Stimulated activated CD8-positive, alpha-beta memory T cell treated with anti-CD3 and anti-CD28 coated beads, Interleukin-4, amount 100 ng/mL, for 1 hour (primary cell): Measurements from ENCODE around the gene MUC16.
"Not testable (repeated sequence)": the region's sequence is repeated elsewhere in the genome, so short reads cannot be mapped to it uniquely, and the experiment has no call there.

Experiments
- DNase-seq, 2 donors: peaks; one replicate each; pipeline ENCODE4 v3.0.0-alpha.2; 2020; ENCODE audit warnings: low read depth in 2 of 2, low spot score in 1 of 2

Gene MUC16

GRCh38 chr19:9009935-9010651, at the start of gene MUC16:
Gene MUC16, minus strand, starts transcription at chr19:9010409.
- DNase-seq, result no peak

DNA sequence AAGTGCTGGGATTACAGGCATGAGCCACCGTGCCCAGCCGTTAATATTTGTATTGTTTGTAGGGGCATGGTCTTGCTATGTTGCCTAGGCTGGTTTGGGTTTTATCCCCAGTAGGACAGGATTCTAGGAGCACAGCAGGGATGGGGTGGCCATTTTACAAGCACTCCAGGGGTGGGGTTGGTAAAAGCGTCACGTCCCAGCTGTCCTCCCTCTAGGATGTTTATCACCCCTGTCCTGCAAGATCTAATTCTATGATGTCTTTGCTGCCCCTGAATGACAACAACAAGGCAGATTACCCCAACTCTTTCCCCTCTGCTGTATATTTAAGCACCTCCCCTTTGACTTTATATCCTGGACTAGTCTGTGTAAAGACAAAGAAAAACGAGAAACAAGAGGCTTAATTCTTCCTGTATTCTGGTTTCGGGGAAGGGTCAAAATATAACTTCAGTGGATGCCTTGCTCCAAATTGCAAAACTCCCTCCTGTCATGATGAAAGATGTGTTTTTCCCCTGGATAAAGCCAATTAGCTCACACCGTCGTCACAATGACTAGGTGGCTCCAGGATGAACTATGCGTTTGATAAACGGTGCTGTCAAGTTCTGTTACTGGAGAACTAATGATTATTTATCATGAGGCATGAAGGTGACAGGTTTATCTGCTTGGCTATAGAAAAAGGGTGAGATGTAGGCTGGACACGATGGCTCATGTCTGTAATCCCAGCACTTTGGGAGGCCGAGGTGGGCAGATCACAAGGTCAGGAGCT, 48.9 kb upstream of the MUC16 start:
- no peak for DNase-seq

- DNase-seq, result no peak
Observed at GRCh38 chr19:9057505-9058258, 47.5 kb upstream of the MUC16 start.

DNA sequence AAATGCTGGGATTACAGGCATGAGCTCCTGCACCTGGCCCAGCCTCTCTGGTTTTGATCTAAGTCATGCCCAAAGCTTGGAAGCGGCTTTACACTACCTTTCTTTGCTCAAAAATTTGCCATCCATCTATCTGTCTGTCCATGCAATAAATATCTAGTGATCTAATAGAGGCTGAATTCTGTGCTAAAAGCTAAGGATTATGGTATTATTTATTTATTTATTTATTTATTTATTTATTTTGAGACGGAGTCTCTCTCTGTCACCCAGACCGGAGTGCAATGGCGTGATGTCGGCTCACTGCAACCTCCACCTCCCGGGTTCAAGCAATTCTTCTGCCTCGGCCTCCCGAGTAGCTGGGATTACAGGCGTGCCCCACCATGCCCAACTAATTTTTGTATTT, 45.9 kb upstream of the MUC16 start:
- DNase-seq, result not testable (repeated sequence)

DNA sequence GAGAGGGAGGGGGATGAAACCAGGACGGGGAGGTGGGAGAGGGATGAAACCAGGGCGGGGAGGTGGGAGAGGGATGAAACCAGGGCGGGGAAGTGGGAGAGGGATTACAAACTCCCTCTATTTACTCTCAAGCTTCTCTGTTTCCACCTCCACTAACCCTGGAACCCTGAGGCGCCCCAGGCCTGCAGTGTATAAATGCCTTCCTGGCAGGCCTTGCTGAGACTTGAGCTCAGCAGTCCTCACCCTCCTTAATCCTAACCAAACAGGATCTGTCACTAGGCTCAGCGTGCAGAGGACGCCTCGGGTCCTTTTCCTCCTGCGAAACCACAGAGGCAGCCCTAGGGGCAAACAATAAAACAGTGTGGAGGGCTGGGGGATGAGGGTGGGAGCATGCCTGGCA, 44.6 kb upstream of the MUC16 start:
- no peak for DNase-seq

DNA sequence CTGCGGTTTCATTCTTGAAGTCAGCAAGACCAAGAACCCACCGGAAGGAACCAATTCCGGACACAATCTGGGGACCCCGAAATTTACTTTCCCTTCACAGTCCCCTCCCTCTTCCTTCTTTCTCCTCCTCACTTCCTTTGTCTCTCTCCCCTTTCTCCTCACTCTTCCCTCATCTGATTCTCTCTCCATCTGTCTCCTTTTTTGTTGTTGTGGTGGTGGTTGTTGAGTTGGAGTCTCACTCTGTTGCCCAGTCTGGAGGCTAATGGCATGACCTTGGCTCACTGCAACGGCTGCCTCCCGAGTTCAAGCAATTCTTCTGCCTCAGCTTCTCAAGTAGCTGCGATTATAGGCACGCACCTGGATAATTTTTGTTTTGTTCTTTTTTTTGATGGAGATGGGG, 44.0 kb upstream of the MUC16 start:
- no peak for DNase-seq

DNA sequence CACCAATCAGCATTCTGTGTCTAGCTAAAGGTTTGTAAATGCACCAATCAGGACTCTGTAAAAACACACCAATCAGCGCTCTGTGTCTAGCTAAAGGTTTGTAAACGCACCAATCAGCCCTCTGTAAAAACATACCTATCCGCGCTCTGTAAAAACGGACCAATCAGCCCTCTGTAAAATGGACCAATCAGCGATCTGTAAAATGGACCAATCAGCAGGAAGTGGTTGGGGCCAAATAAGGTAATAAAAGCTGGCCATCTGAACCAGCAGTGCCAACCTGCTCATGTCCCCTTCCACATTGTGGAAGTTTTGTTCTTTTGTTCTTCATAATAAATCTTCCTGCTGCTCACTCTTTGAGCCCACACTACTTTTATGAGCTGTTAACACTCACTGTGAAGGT, 43.5 kb upstream of the MUC16 start:
- not testable (repeated sequence) for DNase-seq

DNA sequence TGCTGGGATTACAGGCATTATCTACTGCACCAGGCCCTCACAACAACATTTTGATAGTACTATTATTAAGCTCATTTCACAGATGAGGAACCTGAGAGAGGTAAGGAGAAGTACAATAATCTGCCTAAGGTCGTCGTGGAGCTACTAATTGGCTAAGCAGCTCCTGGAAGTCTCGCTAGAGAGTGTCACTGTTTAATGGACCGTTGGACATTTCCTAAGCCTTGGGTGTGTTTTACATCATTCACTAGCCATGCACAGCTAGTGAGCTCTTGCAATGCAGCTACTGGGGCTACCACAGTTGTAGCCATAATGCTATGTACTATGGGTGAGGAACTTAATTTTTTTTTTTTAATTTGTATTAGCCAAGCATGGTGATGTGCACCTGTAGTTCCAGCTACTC, 42.7 kb upstream of the MUC16 start:
- no peak for DNase-seq

DNA sequence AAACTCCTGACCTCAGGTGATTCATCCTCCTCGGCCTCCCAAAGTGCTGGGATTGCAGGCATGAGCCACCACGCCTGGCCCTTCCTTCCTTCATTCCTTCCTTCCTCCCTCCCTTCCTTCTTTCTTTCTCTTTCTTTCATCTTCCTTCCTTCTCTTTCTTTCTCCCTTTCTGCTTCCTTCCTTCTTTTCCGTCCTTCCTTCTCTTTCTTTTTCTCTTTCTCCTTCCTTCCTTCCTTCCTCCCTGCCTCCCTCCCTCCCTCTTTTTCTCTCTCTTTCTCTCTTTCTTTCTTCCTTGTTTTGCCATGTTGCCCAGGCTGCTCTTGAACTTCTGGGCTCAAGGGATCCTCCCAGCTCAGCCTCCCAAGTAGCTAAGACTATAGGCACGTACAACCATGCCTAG, 36.5 kb upstream of the MUC16 start:
- DNase-seq, result no peak

DNA sequence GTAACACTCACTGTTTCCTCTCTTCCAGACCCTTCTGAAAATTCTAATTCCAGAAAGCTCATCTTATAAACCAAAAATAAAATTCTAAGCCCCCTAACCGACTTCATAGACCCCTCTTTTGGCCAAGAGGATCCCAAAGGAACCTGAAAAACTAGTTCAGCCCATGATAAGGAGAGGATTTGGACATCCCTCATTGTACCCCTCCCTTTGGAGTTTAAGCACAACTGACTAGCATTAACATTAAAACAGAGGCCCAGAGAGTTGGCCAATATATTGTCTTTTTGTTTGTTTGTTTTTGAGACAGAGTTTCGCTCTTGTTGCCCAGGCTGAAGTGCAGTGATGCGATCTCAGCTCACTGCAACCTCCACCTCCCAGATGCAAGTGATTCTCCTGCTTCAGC, 34.2 kb upstream of the MUC16 start:
- DNase-seq, result no peak

- no peak for DNase-seq
Observed at GRCh38 chr19:9043524-9043923, 33.3 kb upstream of the MUC16 start.

DNA sequence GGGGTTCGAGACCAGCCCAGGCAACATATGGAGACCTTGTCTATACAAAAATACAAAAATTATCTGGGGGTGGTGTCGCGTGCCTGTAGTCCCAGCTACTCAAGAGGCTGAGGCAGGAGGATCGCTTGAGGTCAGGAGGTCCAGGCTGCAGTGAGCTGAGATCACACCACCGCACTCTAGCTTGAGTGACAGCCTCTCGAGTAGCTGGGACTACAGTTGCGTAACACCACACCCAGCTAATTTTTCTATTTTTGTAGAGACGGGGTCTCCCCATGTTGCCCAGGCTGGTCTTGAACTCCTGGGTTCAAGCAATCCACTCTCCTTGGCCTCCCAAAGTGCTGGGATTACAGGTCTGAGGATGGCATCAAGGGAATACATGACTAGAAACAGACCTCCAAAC, 30.8 kb upstream of the MUC16 start:
- DNase-seq, result no peak

- no peak for DNase-seq
Observed at GRCh38 chr19:9040131-9040530, 29.9 kb upstream of the MUC16 start.

GRCh38 chr19:9039728-9040127, 29.5 kb upstream of the MUC16 start:
- DNase-seq, result no peak

DNA sequence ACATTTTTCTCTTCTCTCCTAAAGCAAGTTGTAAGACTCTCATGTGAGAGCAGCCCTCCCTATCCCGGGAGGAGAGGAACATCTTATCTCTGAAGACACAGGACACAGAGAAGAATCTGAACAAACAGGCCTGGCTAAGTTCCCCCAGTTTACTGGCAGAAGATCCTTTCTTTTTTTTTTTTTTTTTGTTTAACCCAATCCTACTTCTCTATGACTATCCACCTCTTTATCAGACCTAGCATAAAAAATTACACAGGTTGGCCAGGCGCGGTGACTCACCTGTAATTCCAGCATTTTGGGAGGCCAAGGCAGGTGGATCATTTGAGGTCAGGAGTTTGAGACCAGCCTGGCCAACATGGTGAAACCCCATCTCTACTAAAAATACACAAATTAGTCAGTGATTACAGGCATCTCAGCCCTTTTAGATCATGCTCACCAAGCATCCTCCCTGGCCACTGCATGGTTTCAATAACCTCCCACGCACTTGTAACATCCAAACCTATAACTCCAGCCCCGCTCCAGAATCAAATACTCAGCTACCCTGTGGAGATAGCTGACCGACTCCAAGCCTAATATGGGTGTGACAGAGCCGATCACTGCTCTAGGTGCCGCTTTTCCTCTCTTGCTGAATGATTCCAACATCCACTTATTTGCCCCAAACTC, 27.3 kb upstream of the MUC16 start:
- DNase-seq, result no peak

DNA sequence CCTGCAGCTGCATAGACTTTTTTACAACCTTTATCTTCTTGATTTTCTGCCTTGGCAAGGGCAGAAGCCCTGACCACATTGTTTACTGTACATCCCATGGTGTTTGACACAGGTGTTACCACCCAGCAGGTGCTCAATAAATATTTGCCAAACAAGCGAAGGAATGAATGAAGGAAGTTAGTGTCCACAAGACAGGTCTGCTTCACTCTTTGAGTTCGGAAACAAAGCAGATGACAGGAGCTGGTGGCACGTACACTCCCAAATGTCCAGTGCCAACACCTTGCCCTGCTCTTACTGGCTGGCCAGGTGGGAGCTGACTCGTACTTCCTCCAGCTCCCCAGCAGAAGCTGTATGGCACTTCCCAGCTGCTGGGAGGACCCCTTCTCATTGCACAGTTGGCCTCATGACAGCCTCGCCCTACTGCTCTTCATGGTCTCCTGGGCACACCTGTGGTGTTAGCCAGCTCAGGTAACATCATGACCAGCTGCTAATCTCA, 22.0 kb upstream of the MUC16 start:
- no peak for DNase-seq

DNA sequence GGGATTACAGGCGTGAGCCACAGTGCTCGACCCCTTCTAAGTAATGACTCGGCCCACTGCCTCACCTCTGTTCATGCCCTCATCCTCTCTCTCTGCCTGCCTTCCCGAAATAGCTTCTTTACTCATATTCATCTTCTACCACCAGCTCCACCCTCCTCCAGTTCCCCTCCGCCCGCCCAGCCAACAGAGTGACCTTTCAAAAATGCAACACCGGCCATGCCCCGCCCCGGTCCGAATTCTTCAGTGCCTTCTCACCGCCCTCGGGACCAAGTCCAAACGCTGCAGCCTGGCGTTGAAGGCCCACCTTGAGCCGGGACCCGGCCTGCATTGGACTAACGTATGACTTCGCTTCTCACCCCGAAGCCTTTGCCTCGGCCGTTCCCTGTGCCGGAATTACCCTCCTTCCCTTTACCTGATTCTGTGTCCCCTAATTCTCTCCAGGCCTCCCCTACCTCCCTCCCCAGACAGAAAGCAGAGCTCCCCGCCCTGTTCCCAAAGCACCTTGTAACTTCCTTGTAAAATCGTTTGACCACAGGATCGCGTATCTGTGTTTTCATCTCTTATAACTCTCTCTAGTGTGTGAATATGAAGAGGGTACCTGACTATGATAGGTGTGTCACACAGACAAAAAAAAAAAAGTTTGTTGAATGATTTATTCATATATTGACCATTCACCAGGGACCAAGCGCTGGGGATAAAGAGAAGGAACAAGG, 8.1 kb upstream of the MUC16 start:
- DNase-seq, result no peak

DNA sequence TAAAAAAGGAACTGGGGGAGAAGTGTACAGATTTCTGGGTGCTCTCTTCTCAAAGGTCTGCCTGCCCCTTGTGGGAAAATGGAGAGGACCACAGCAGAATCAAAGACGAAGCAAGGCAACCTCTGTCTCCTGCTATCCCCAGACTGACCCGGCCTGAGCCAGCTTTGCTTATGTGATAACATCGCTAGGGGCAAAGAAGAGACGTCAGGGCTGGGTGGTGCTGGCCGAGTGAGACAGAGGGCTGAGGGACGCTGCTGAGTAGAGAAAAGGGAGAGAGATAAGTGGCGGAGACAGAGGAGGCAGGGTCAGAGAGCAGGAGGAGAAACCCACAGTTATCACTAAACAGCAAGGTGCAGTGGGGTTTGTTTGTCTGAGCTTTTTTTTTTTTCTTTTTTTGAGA, 4.6 kb upstream of the MUC16 start:
- no peak for DNase-seq

- no peak for DNase-seq
Observed at GRCh38 chr19:9013988-9014387, 3.8 kb upstream of the MUC16 start.

GRCh38 chr19:9011875-9012274, 1.7 kb upstream of the MUC16 start:
- DNase-seq, result no peak

- DNase-seq, result no peak
Observed at GRCh38 chr19:9010693-9011092, 484 bp upstream of the MUC16 start.
